ENCODE data around the gene PLEKHA5.

- TF ChIP-seq CTCF (conservative IDR thresholded peaks at IDR 0.05; ENCODE audit: low read depth, low read length): no peak
- TF ChIP-seq EZH2 (IDR thresholded peaks at IDR 0.05; ENCODE audit: borderline replicate concordance, low read depth, low read length, poor library complexity, severe bottlenecking): no peak
Measured at GRCh38 chr12:19223695-19224094, 94.2 kb downstream of the PLEKHA5 start.

All from A673 (cell line).